ENCODE data around the gene RDH16.
A peak's percentile ranks its signal among the peaks of the same experiment; 100 is the strongest.
"Not testable (repeated sequence)": the region's sequence is repeated elsewhere in the genome, so short reads cannot be mapped to it uniquely, and the experiment has no call there.

The RDH16 gene

DNA sequence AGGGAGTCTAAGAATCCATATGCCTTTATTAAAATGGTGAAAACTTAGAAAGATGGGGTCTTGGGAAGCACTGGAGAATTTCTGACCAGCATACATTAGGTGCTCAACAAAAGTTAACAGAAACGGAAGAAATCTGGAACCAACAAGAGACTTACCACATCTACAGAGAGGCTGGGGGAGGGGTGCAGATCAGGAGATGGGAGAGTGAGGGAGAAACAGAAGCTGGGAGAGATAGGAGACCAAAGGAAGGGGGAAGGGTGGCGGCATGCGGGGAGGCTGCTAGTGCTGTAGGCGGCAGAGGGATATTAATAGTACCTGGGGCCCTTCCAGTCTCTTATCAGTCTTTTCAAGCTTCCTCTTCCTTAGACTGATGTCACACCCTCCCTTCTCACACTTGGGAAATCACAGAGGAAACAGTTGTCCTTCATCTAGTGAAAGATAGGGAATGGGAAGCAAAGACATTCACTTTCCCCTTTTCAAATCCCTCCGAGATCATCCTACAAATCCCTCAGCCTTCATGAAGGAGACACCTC is 30.9 kb upstream of the RDH16 start:
- DNase-seq (ENCODE audit: low spot score), result no peak

GRCh38 chr12:56987551-56988053 is 30.2 kb upstream of the RDH16 start:
- DNase-seq (ENCODE audit: low spot score), result peak; percentile 79

DNA sequence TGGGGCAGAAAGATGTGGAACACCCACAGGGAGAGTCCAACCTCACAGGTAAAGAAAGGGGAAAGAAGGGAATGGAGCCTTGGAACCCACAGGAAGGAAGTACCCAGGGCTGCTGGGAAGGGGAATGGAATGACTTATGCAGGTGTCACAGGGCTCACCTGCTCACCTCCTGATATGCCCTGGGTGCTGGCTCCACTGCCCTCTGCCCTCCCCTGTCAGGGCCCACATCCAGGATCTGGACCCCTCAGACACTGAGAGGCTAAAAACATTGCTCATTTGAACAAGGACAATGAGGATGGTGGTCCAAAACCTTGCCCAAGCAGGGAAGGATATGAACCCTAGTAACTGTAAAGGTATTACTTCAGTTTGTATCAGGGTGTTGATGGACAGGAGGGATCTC is 29.6 kb upstream of the RDH16 start:
- no peak for DNase-seq (ENCODE audit: low spot score)

DNA sequence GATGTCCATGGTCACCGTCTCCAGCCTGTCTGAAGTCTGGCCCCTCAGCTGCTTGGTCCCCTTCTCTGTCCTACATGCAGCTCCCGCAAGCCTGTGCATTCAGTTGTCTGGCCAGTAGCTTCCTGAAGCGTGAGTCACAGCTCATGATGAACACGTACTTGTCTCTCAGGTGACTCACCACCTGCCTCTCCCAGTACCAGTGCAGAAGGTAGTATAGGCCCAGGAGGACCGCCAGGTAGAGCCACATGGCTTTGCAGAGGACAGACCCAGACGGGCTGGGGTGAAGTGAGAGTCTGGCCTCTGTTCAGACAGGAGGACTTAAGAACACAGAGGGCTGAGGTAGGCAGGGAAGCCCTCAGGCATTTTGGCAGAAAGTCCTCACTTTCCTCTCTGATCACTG is 28.3 kb upstream of the RDH16 start:
- not testable (repeated sequence) for DNase-seq (ENCODE audit: low spot score)

DNA sequence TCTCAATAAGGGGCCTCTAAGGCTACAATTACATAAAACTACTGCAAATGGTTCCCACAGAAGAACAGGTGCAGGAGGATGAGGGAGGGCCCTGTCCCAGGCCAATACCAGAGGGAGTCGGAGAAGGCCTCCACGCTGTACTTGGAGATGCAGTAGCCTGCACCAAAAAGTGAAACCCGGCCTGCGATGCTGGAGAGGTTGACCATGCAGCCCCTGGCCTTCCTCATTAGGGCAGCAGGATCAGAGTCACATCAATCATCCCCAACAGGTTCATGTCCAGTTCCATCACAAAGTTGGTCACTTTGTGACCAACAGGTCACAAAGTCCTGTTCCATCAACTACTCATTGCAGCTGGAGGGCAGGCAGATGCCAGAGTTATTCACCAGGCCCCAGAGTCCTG is 26.0 kb upstream of the RDH16 start:
- no peak for DNase-seq (ENCODE audit: low spot score)

DNA sequence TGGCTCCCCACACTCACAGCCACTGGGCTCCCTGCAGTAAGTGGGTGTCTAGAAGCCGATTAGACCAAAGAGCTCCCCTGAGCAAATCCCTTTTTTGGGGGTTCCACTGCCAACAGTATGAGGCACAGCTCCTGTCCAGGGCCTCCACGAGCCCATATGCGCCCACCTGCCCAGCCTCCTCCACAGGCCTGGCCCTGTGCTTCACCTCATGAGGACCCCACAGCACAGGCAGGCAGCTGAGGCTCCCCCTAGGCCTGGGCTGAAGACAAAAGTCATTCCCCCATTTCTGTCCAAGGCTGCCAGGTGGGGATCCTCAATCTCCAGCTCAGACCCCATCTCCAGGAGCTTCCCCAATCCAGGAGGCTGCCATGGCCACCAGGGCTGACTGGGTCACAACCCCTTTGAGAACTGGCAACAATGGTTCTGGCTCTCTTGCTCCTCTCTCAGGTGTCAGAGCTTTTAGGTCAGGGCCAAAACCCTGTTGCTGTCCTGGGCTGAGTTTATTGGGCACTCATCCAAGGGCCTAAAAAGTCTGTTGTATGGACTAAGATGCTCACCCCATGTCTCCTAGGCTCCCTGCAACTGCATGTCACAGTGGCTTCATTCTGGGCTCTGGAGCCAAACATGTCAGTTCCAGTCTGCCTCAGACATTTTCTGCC is 25.3 kb upstream of the RDH16 start:
- DNase-seq (ENCODE audit: low spot score), result not testable (repeated sequence)

- DNase-seq (ENCODE audit: low spot score), result no peak
Measured at GRCh38 chr12:56980941-56981530, 23.6 kb upstream of the RDH16 start.

- no peak for DNase-seq (ENCODE audit: low spot score)
Measured at GRCh38 chr12:56980268-56980667, 22.9 kb upstream of the RDH16 start.

DNA sequence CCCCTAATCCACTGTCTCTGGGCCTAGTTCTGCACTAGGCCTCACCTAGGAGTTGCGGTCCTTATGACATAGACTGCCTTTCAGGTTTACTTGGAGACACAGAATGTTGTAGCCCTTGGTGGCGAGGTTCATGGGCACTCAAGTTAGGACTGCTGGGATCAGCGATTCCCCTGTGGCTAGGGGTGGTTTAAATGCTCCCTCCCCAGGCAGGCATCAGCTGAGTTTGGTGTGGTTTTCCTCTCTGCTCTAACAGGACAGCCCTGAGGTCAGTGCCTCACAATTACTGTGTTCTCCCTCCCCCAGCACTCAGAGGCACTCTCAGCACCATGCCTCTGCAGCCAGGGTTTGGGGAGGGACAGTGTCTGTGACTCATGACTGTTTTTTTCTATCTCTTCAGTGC is 22.2 kb upstream of the RDH16 start:
- no peak for DNase-seq (ENCODE audit: low spot score)

DNA sequence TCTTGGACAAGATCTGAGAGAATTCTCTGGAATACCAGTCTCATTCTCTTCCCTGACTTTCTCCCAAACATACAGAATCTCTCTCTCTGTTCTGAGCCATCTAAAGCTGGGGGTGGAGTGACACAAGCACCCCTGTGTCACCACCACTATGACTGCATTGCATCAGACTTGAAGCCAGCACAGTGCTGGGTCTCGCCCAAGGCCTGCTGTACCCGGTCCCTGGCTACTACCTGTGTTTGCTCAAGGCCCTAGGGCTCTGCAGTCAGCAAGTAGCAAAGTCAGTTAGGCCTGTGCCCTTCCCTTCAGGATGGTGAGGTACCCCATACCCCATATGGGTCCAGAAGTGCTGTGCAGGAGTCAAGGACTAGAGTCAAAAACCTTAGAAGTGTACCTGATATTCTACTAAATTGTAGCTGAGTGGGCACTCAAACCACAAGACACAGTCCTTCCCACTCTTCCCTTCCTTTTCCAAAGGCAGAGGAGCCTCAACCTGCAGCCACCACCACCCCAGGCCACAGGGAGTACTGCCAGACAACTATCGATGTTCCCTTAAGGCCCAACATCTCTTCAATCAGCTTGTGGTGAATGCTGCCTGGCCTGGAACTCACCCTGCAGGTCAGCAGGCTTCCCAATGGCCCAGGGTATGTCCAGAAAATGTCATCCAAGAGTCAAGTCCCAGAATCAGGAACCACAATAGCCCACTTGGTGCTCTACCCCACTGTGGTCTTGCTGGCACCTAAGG is 21.2 kb upstream of the RDH16 start:
- no peak for DNase-seq (ENCODE audit: low spot score)

GRCh38 chr12:56977361-56977760 is 20.0 kb upstream of the RDH16 start:
- not testable (repeated sequence) for DNase-seq (ENCODE audit: low spot score)

DNA sequence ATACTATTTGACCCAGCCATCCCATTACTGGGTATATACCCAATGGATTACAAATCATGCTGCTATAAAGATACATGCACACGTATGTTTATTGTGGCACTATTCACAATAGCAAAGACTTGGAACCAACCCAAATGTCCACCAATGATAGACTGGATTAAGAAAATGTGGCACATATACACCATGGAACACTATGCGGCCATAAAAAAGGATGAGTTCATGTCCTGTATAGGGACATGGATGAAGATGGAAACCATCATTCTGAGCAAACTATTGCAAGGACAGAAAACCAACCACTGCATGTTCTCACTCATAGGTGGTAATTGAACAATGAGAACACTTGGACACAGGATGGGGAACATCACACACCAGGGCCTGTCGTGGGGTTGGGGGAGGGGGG is 16.8 kb upstream of the RDH16 start:
- DNase-seq (ENCODE audit: low spot score), result not testable (repeated sequence)

DNA sequence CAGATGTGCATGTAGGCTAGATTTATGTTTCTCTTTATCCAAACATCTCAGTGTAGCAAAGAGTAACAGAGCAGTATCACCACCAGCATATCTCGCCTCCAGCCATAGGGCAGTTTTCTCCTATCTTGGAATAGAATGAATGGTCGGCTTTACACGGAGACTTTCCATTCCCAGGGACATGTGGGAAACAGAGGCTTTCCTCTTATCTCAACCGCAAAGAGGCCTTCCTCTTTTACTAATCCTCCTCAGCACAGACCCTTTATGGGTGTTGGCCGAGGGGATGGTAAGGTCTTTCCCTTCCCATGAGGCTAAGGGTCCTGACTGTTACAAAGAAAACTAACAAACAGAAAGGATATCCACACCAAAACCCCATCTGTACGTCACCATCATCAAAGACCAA is 11.5 kb upstream of the RDH16 start:
- DNase-seq (ENCODE audit: low spot score), result not testable (repeated sequence)

- not testable (repeated sequence) for DNase-seq (ENCODE audit: low spot score)
Measured at GRCh38 chr12:56965997-56966642, 8.7 kb upstream of the RDH16 start.

DNA sequence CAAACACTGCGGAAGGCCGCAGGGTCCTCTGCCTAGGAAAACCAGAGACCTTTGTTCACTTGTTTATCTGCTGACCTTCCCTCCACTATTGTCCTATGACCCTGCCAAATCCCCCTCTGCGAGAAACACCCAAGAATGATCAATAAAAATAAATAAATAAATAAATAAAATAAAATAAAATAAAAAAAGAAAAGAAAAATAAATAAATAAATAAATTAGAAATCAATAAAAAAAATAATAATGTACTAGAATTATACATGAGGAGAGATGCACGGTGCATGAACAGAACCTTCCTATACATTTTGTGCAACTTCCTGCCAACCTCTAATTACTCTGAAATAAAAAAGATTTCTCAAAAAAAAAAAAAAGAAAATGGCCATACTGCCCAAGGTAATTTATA is 7.7 kb upstream of the RDH16 start:
- DNase-seq (ENCODE audit: low spot score), result not testable (repeated sequence)

- DNase-seq (ENCODE audit: low spot score), result not testable (repeated sequence)
Measured at GRCh38 chr12:56963557-56963956, 6.1 kb upstream of the RDH16 start.

- DNase-seq (ENCODE audit: low spot score), result not testable (repeated sequence)
Measured at GRCh38 chr12:56962247-56962646, 4.8 kb upstream of the RDH16 start.

- no peak for DNase-seq (ENCODE audit: low spot score)
Measured at GRCh38 chr12:56958422-56958821, 1.0 kb upstream of the RDH16 start.

GRCh38 chr12:56955631-56956256 is 1.7 kb downstream of the RDH16 start:
- DNase-seq (ENCODE audit: low spot score), result no peak

DNA sequence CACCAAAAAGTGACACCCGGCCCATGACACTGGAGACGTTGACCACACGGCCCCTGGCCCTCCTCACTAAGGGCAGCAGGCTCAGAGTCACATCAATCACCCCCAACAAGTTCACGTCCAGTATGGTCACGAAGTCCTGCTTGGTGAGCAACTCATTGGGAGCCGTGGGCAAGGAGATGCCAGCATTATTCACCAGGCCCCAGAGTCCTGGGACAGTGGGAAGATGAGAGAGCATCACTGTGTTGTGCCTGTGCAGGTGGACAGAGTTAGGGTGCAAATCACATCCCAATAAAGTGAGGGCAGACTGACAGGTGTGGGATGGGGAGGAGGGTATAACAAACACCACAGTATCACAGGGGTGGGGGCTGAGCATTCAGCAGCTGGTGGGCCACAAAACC is 2.5 kb downstream of the RDH16 start:
- DNase-seq (ENCODE audit: low spot score), result no peak

DNA sequence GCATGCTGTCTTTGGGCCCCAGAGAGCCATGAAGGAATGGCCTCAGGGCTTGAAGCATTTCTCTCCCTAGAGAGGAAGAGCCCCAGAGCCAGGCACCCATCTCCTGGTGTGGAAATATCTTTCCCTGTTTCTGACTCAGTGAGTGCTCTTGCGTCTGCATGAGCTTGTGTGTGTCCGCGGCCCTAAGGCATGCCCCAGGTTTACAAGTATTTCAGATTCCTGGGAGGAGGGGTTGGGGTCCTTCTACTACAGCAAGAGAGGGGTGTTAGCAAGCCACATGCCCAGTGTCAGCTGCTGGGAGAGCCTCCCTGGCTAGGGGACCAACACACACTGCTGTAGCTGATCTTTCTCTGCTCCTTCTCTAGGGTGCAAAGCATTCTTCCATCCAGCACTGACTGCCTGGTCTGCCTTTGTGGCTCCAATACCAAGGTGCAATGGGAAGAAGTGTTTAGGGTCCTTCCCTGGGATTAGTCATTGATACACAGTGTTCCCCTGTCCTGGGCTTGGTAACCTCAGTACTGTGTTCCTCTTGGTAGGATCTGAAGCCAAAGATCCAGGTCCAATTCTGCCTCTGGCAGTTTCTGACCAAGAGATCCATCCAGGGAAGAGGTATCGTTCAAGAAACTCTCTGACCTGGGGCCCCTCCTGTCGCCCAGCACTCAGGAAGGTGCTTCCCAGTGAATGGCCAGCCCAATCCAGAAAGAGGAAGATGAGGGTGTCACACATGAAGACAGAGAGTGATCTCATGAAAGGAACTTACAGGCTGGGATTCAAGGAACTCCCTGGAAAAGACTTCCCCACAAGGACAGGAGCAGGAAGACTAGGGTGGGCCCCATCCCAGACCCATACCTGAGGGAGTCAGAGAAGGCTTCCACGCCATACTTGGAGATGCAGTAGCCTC is 3.1 kb downstream of the RDH16 start:
- no peak for DNase-seq (ENCODE audit: low spot score)
